Measurements from ENCODE around the gene EDC4. TPM values are rescaled to one million over a fixed set of nuclear protein-coding genes. Genes with fewer than 3 reads are reported as not detected.

The EDC4 gene
- total and polyA plus RNA-seq, 2 donors from 2014 or later = 44.7 to 56.5 TPM

DNA sequence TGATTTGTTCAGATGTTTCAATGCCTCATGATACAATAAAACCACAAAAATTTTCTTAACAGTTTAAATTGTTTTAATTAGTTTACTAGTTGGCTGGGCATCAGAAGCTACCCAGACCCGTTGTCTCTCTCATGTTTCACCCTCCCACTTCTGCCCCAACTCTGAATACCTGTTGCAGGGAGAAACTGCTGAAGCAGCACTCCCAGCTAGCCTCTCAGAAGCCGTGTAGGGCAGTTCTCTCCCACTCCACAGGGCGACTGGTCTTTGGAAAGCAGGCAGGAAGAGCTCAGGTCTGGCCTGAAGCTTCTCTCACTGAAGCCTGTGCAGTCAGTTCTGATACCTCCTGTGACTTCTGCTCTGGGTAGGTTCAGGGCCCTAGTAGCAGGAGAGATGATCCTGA lies 1.6 kb upstream of the EDC4 start:
- Histone ChIP-seq H3K9ac (ENCODE audit: low read length in 3 of 3) (no peak overlapping the region), H3K9me3 (ENCODE audit: control insufficient read depth in 2 of 3, insufficient read depth in 1 of 3, low read length in 3 of 3) (no peaks in the 10 kb centered on the region), H3K27me3 (ENCODE audit: control insufficient read depth, insufficient read depth, low read length) (no peaks in the 10 kb centered on the region), H3K4me3 (ENCODE audit: low read length in 3 of 3) (no peak overlapping the region), H3K36me3 (ENCODE audit: control insufficient read depth in 2 of 3, insufficient read depth in 3 of 3, low read length in 3 of 3) (peaks cover 4 to 11% (median 9%) of the 10 kb centered on the region in 3 donors), H3K27ac (ENCODE audit: low read depth in 2 of 2, low read length in 2 of 2) (no peak overlapping the region), H3K4me1 (ENCODE audit: control insufficient read depth in 2 of 3, insufficient read depth in 2 of 3, low read depth in 1 of 3, low read length in 3 of 3) (peaks cover 0 to 27% (median 11%) of the 10 kb centered on the region in 3 donors)
- intact Hi-C loops (cut with DNase I) = no loop called here
- FAIRE-seq = no peak
- TF ChIP-seq, protein P1, sequence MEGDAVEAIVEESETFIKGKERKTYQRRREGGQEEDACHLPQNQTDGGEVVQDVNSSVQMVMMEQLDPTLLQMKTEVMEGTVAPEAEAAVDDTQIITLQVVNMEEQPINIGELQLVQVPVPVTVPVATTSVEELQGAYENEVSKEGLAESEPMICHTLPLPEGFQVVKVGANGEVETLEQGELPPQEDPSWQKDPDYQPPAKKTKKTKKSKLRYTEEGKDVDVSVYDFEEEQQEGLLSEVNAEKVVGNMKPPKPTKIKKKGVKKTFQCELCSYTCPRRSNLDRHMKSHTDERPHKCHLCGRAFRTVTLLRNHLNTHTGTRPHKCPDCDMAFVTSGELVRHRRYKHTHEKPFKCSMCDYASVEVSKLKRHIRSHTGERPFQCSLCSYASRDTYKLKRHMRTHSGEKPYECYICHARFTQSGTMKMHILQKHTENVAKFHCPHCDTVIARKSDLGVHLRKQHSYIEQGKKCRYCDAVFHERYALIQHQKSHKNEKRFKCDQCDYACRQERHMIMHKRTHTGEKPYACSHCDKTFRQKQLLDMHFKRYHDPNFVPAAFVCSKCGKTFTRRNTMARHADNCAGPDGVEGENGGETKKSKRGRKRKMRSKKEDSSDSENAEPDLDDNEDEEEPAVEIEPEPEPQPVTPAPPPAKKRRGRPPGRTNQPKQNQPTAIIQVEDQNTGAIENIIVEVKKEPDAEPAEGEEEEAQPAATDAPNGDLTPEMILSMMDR (IDR thresholded peaks at IDR 0.05; ENCODE audit: borderline replicate concordance, extremely low read depth, insufficient read depth) = no peak
- DNase-seq = no peak

DNA sequence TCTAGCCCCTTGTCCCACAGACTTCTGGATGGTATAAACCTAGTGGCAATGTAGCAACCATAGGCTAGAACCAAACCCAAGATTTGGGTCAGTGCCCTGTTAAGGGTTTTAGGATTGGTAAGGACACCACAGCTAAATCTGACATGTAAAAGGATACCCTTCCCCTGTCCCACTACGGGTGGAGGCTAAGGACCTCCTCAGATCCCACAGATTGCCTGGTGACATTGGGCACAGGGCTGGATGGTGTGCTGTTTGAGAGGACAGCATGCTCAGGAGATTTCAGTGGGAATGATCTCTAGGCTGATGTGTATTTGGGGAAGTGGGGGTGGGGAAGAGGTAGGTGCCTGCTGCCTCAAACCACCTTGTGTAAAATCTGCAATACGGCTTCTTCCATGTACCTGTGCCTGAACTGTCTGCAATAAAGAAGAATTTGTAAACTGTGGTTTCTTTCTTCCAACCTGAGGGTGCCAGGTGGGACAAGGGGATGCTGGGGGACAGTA lies 671 bp upstream of the EDC4 start:
- Histone ChIP-seq H3K4me1 (ENCODE audit: control insufficient read depth in 2 of 3, insufficient read depth in 2 of 3, low read depth in 1 of 3, low read length in 3 of 3) (peaks cover 0 to 30% (median 11%) of the 10 kb centered on the region in 3 donors), H3K36me3 (ENCODE audit: control insufficient read depth in 2 of 3, insufficient read depth in 3 of 3, low read length in 3 of 3) (peaks cover 8 to 15% (median 12%) of the 10 kb centered on the region in 3 donors), H3K4me3 (ENCODE audit: low read length in 3 of 3) (peak overlapping the region in 2 of 3 donors; percentile 88 to 91), H3K27ac (ENCODE audit: low read depth in 2 of 2, low read length in 2 of 2) (peak overlapping the region; percentile 38 to 70), H3K9ac (ENCODE audit: low read length in 3 of 3) (peak overlapping the region in 2 of 3 donors; percentile 67 to 94), H3K9me3 (ENCODE audit: control insufficient read depth in 2 of 3, insufficient read depth in 1 of 3, low read length in 3 of 3) (no peaks in the 10 kb centered on the region), H3K27me3 (ENCODE audit: control insufficient read depth, insufficient read depth, low read length) (no peaks in the 10 kb centered on the region)
- TF ChIP-seq, protein P1 (IDR thresholded peaks at IDR 0.05; ENCODE audit: borderline replicate concordance, extremely low read depth, insufficient read depth) = no peak
- intact Hi-C loops (cut with DNase I) = no loop called here
- no peak for FAIRE-seq
- DNase-seq = no peak

DNA sequence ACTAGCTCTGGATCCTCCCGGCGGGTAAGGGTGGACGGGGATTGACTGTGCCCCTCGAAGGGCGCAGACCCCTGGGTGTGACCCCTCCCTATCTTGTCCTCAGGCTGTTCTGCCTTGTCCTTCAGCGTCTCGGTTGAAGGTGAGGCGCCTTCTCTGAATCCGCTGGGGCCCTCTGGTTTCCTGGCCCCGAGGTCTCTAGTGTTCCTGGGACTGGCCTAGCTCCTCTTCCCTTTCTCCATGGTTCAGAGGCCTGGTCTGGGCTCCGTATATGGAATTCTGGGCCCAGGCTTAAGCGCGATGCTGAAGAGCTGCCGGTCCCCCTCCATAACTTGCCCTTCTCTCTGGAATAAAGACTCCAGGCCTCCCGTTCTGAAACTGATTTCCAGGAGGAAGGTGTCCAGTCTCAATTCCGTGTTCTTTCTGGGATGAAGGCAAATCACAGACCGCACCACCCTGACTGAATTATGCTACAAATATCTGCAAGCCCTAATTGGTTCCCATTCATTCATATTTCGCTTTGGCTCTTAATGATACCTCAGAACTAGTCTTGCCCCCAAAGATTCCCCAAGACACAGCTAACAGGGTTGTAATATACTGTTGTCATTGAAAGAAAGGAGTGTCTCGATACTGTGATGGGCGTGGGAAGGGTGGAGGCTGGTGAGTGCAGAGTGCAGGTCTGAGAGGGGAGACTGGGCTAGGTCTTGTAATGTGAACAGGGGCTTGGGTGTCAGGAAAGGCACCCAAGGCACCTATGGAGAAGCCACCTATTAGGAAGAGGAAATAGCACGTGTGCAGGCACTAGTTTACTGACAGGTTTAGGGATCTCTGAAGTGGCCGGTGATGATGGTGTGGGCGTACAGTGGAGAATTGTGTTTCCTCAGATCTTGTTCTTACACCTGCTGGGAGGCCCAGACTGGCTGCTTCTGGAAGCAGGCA lies 851 bp downstream of the EDC4 start:
- FAIRE-seq (no peak), DNase-seq (peak in 1 of 5 donors; percentile 13)
- intact Hi-C loops (cut with DNase I) = no loop called here
- Histone ChIP-seq H3K9me3 (ENCODE audit: control insufficient read depth in 2 of 3, insufficient read depth in 1 of 3, low read length in 3 of 3) (no peaks in the 10 kb centered on the region), H3K36me3 (ENCODE audit: control insufficient read depth in 2 of 3, insufficient read depth in 3 of 3, low read length in 3 of 3) (peaks cover 6 to 27% (median 26%) of the 10 kb centered on the region in 3 donors), H3K27me3 (ENCODE audit: control insufficient read depth, insufficient read depth, low read length) (no peaks in the 10 kb centered on the region), H3K27ac (ENCODE audit: low read depth in 2 of 2, low read length in 2 of 2) (peak overlapping the region in 1 of 2 donors; percentile 38), H3K9ac (ENCODE audit: low read length in 3 of 3) (peak overlapping the region; percentile 26 to 94 (median 61)), H3K4me3 (ENCODE audit: low read length in 3 of 3) (peak overlapping the region; percentile 60 to 91 (median 88)), H3K4me1 (ENCODE audit: control insufficient read depth in 2 of 3, insufficient read depth in 2 of 3, low read depth in 1 of 3, low read length in 3 of 3) (peaks cover 0 to 30% (median 11%) of the 10 kb centered on the region in 3 donors)
- TF ChIP-seq, protein P1 (IDR thresholded peaks at IDR 0.05; ENCODE audit: borderline replicate concordance, extremely low read depth, insufficient read depth) = no peak

Data from kidney (tissue), 14 donors.